DOHH2 (cell line): ENCODE results near the gene TUSC2.

Experiments
- CTCF ChIP-seq: fragments of 200-600 bp; sonication (generic); IDR thresholded peaks from one replicate; pipeline ENCODE4 v1.5.1; 2014; ENCODE audit warnings: antibody characterized with exemption, mild to moderate bottlenecking, low read depth, low read length; ENCODE audit not compliant: poor library complexity, severe bottlenecking
- EZH2phosphoT487 ChIP-seq: fragments of 200-600 bp; sonication (generic); IDR thresholded peaks from 2 replicates; pipeline ENCODE4 v1.6.1; 2017; ENCODE audit warnings: borderline replicate concordance, mild to moderate bottlenecking, antibody characterized with exemption, low read length, moderate library complexity, mixed read lengths

- TF ChIP-seq CTCF (peak; percentile 90), EZH2phosphoT487 (no peak)
Measured at GRCh38 chr3:50324351-50325112, 3.5 kb downstream of the TUSC2 start.
